ENCODE measurements around the gene ATP12A.

GRCh38 chr13:24679686-24680085 lies 522 bp upstream of the ATP12A start:
- TF ChIP-seq, protein P1, sequence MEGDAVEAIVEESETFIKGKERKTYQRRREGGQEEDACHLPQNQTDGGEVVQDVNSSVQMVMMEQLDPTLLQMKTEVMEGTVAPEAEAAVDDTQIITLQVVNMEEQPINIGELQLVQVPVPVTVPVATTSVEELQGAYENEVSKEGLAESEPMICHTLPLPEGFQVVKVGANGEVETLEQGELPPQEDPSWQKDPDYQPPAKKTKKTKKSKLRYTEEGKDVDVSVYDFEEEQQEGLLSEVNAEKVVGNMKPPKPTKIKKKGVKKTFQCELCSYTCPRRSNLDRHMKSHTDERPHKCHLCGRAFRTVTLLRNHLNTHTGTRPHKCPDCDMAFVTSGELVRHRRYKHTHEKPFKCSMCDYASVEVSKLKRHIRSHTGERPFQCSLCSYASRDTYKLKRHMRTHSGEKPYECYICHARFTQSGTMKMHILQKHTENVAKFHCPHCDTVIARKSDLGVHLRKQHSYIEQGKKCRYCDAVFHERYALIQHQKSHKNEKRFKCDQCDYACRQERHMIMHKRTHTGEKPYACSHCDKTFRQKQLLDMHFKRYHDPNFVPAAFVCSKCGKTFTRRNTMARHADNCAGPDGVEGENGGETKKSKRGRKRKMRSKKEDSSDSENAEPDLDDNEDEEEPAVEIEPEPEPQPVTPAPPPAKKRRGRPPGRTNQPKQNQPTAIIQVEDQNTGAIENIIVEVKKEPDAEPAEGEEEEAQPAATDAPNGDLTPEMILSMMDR (conservative IDR thresholded peaks at IDR 0.05; ENCODE audit: low read length), result no peak
- no peak for TF ChIP-seq EZH2phosphoT487 (IDR thresholded peaks at IDR 0.05; ENCODE audit: borderline replicate concordance)
